ENCODE measurements around the gene NDUFS8. TPM values are rescaled to one million over a fixed set of nuclear protein-coding genes. Genes with fewer than 3 reads are reported as not detected.

Gene NDUFS8
- total and polyA plus RNA-seq, 2 of the 13 experiments (the other 11 are each of a cell fraction or from before 2014, with no cell fraction given) = 96.7 to 158 TPM

DNA sequence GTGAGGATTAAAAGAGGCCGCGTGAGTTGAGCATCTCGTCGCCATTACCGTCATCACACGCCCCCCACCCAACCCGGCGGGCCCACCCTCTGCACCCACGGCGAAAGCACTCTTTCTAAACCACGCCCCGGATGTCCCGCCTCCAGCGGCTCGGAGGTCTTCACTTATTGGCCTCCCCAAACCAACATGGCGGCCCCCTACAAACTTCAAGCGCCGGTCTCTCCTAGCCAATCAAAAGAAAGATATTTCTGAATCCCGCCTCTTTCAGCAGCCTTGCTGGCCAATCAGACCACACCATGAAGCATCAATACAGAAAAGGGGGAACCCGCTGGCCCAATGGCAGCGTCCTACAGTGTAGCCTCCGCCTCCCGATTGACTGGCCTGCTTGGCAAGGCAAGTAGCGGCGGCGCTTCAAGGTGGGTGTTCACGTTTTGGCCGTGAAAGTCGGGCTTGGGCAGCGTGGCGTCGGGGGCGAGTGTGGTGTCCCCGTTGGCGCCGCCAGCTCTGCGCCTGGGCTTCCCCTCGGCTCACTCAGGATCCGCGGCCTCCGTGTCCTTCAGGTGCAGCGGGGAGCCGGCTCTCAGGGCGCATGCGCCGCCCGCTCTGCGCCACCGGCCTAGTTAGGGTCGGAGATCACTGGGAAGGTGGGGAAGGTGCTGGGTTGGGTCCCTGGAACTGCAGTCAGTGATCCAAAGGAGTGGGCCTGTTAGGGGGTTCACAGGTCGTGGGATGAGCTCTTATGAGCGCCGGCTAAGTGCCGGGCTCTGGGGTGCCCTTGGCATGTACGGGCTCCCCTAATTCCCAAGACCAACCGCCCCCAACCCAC, at the start of gene NDUFS8 (continued):
- no peak for TF ChIP-seq ZNF703 (CRISPR knock-in tag; IDR thresholded peaks at IDR 0.05; ENCODE audit: borderline replicate concordance)
- peak; percentile 49; the same call in 1 of the 2 replicates for TF ChIP-seq ZNF724P (CRISPR knock-in tag; IDR thresholded peaks at IDR 0.05; ENCODE audit: borderline replicate concordance)
- TF ChIP-seq RAD21 (CRISPR knock-in tag; IDR thresholded peaks at IDR 0.05) = no peak
- peak; percentile 70 for TF ChIP-seq PHF20 (CRISPR knock-in tag; IDR thresholded peaks at IDR 0.05)
- TF ChIP-seq NRL (CRISPR knock-in tag; IDR thresholded peaks at IDR 0.05; ENCODE audit: borderline replicate concordance) = peak; percentile 94
- TF ChIP-seq ZNF160 (CRISPR knock-in tag; IDR thresholded peaks at IDR 0.05) = no peak; the same call in none of the 2 replicates
- TF ChIP-seq, protein P1, sequence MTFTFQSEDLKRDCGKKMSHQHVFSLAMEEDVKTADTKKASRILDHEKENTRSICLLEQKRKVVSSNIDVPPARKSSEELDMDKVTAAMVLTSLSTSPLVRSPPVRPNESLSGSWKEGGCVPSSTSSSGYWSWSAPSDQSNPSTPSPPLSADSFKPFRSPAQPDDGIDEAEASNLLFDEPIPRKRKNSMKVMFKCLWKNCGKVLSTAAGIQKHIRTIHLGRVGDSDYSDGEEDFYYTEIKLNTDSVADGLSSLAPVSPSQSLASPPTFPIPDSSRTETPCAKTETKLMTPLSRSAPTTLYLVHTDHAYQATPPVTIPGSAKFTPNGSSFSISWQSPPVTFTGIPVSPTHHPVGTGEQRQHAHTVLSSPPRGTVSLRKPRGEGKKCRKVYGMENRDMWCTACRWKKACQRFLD (CRISPR knock-in tag; IDR thresholded peaks at IDR 0.05; ENCODE audit: borderline replicate concordance) = peak; percentile 66
- no peak for TF ChIP-seq MAFK (conservative IDR thresholded peaks at IDR 0.05 in 1 of 2, IDR thresholded peaks at IDR 0.05 in 1 of 2; ENCODE audit: low read length in 2 of 2)
- TF ChIP-seq, protein P2, sequence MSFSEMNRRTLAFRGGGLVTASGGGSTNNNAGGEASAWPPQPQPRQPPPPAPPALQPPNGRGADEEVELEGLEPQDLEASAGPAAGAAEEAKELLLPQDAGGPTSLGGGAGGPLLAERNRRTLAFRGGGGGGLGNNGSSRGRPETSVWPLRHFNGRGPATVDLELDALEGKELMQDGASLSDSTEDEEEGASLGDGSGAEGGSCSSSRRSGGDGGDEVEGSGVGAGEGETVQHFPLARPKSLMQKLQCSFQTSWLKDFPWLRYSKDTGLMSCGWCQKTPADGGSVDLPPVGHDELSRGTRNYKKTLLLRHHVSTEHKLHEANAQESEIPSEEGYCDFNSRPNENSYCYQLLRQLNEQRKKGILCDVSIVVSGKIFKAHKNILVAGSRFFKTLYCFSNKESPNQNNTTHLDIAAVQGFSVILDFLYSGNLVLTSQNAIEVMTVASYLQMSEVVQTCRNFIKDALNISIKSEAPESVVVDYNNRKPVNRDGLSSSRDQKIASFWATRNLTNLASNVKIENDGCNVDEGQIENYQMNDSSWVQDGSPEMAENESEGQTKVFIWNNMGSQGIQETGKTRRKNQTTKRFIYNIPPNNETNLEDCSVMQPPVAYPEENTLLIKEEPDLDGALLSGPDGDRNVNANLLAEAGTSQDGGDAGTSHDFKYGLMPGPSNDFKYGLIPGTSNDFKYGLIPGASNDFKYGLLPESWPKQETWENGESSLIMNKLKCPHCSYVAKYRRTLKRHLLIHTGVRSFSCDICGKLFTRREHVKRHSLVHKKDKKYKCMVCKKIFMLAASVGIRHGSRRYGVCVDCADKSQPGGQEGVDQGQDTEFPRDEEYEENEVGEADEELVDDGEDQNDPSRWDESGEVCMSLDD (CRISPR knock-in tag; IDR thresholded peaks at IDR 0.05; ENCODE audit: borderline replicate concordance) = no peak
- TF ChIP-seq ZNF891 (CRISPR knock-in tag; IDR thresholded peaks at IDR 0.05) = peak; percentile 80
- no peak for TF ChIP-seq GZF1 (CRISPR knock-in tag; IDR thresholded peaks at IDR 0.05)
- TF ChIP-seq, protein P3, sequence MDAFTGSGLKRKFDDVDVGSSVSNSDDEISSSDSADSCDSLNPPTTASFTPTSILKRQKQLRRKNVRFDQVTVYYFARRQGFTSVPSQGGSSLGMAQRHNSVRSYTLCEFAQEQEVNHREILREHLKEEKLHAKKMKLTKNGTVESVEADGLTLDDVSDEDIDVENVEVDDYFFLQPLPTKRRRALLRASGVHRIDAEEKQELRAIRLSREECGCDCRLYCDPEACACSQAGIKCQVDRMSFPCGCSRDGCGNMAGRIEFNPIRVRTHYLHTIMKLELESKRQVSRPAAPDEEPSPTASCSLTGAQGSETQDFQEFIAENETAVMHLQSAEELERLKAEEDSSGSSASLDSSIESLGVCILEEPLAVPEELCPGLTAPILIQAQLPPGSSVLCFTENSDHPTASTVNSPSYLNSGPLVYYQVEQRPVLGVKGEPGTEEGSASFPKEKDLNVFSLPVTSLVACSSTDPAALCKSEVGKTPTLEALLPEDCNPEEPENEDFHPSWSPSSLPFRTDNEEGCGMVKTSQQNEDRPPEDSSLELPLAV (CRISPR knock-in tag; conservative IDR thresholded peaks at IDR 0.05; ENCODE audit: low read depth) = no peak
- TF ChIP-seq KDM3A (CRISPR knock-in tag; IDR thresholded peaks at IDR 0.05; ENCODE audit: low read depth) = 0 out of 2 replicates have a peak, but pooled peaks have one; percentile 59
- TF ChIP-seq TSC22D2 (CRISPR knock-in tag; IDR thresholded peaks at IDR 0.05; ENCODE audit: borderline replicate concordance) = peak; percentile 48; the same call in 1 of the 2 replicates
- TF ChIP-seq KAT8 (CRISPR knock-in tag; IDR thresholded peaks at IDR 0.05) = peak; percentile 79
- TF ChIP-seq, protein P4, sequence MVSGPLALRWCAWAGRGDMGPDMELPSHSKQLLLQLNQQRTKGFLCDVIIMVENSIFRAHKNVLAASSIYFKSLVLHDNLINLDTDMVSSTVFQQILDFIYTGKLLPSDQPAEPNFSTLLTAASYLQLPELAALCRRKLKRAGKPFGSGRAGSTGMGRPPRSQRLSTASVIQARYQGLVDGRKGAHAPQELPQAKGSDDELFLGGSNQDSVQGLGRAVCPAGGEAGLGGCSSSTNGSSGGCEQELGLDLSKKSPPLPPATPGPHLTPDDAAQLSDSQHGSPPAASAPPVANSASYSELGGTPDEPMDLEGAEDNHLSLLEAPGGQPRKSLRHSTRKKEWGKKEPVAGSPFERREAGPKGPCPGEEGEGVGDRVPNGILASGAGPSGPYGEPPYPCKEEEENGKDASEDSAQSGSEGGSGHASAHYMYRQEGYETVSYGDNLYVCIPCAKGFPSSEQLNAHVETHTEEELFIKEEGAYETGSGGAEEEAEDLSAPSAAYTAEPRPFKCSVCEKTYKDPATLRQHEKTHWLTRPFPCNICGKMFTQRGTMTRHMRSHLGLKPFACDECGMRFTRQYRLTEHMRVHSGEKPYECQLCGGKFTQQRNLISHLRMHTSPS (CRISPR knock-in tag; IDR thresholded peaks at IDR 0.05; ENCODE audit: low read depth) = no peak
- TF ChIP-seq, protein P5, sequence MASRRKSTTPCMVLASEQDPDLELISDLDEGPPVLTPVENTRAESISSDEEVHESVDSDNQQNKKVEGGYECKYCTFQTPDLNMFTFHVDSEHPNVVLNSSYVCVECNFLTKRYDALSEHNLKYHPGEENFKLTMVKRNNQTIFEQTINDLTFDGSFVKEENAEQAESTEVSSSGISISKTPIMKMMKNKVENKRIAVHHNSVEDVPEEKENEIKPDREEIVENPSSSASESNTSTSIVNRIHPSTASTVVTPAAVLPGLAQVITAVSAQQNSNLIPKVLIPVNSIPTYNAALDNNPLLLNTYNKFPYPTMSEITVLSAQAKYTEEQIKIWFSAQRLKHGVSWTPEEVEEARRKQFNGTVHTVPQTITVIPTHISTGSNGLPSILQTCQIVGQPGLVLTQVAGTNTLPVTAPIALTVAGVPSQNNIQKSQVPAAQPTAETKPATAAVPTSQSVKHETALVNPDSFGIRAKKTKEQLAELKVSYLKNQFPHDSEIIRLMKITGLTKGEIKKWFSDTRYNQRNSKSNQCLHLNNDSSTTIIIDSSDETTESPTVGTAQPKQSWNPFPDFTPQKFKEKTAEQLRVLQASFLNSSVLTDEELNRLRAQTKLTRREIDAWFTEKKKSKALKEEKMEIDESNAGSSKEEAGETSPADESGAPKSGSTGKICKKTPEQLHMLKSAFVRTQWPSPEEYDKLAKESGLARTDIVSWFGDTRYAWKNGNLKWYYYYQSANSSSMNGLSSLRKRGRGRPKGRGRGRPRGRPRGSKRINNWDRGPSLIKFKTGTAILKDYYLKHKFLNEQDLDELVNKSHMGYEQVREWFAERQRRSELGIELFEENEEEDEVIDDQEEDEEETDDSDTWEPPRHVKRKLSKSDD (CRISPR knock-in tag; IDR thresholded peaks at IDR 0.05; ENCODE audit: low read depth) = no peak
- peak; percentile 67; the same call in 1 of the 2 replicates for TF ChIP-seq ZFP82 (CRISPR knock-in tag; IDR thresholded peaks at IDR 0.05; ENCODE audit: borderline replicate concordance)
